GOT3 (cell line): ENCODE data around the gene DNM2.
"Not testable (repeated sequence)": the region's sequence is repeated elsewhere in the genome, so short reads cannot be mapped to it uniquely, and the experiment has no call there.

ENCODE experiments used
- DNase-seq: peaks from one replicate; lab custom pipeline; 2025; ENCODE audit warnings: mixed read lengths; lab: John Stamatoyannopoulos, UW

DNM2 gene

GRCh38 chr19:10866495-10866894 is 148.6 kb downstream of the DNM2 start:
- DNase-seq, result no peak

- no peak for DNase-seq
These were observed 151.1 kb downstream of the DNM2 start for GRCh38 chr19:10868872-10869547.

- DNase-seq, result not testable (repeated sequence)
These were observed 152.0 kb downstream of the DNM2 start for GRCh38 chr19:10869872-10870311.

- no peak for DNase-seq
These were observed 152.6 kb downstream of the DNM2 start for GRCh38 chr19:10870501-10870954.

GRCh38 chr19:10870955-10871603 is 153.2 kb downstream of the DNM2 start, which contains the start of gene CARM1:
TSS of gene CARM1 (plus strand) at chr19:10871553. CDS start at chr19:10871703, 150 bp downstream.
- peak; percentile 98 for DNase-seq

GRCh38 chr19:10871711-10872545 is 154.0 kb downstream of the DNM2 start:
- no peak for DNase-seq

GRCh38 chr19:10872546-10873107 is 154.7 kb downstream of the DNM2 start:
- DNase-seq, result no peak

- DNase-seq, result no peak
These were observed 156.1 kb downstream of the DNM2 start for GRCh38 chr19:10874024-10874423.

GRCh38 chr19:10876459-10877240 is 158.8 kb downstream of the DNM2 start:
- DNase-seq, result no peak

- DNase-seq, result not testable (repeated sequence)
These were observed 159.7 kb downstream of the DNM2 start for GRCh38 chr19:10877608-10878007.

GRCh38 chr19:10878253-10878652 is 160.4 kb downstream of the DNM2 start:
- no peak for DNase-seq
